ENCODE measurements around the gene RBP4.

Gene RBP4
- total RNA-seq: 0 to 0.18 (median 0) reads per million in 4 experiments

DNA sequence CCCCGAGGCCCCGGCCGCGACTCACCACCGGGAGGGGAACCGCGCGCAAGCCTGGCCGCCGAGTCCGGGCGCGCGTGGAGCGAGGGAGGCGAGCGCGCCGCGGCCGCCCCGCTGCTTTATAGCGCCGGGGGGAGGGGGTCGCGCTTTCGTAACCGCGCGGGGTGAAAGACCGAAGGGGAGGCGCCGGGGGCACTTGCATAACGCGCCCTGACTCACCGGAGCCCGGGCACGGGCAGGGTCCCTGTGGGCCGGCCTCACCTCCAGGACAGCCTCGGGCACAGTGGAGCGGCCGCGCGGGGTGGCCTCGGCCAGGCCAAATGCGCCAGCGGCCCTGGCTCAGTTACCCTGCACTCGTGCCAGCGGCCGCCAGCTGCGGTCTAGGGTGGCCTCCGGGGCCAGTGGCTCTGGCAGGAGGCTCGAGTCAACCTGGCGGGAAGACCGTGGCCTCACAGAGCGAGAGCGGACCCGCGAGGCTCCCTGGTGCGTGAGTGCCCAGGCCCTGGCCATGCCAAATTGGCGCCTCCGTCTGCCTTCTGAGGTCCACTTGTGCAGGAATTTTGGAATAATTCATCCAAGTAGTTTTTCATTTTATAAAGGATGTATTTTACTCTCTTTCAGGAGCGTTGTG is at the start of gene RBP4:
RBP4 (minus strand) TSS at position 90 of the 628 bp plus-strand sequence. CDS start 207 bp downstream, outside the sequence.
- DNase-seq: no peak

DNA sequence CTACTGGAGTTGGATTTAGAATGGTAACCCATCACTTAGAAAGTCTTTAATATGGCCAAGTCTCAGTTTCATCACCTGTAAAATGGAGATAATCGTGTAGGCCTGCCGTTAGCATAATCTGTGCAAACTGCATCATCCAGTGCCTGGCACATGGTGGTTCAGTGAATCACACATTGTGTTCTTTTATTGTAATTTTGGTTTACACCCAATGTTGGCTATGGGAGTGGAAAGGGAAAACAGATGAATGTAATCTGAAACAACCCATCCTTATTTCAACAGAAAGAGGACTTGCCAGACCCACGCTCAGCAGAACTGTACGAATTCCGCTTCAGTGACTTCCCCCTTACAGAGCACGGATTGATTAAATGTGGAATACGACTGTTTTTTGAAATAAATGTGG is 38.8 kb upstream of the RBP4 start:
- DNase-seq: no peak

DNA sequence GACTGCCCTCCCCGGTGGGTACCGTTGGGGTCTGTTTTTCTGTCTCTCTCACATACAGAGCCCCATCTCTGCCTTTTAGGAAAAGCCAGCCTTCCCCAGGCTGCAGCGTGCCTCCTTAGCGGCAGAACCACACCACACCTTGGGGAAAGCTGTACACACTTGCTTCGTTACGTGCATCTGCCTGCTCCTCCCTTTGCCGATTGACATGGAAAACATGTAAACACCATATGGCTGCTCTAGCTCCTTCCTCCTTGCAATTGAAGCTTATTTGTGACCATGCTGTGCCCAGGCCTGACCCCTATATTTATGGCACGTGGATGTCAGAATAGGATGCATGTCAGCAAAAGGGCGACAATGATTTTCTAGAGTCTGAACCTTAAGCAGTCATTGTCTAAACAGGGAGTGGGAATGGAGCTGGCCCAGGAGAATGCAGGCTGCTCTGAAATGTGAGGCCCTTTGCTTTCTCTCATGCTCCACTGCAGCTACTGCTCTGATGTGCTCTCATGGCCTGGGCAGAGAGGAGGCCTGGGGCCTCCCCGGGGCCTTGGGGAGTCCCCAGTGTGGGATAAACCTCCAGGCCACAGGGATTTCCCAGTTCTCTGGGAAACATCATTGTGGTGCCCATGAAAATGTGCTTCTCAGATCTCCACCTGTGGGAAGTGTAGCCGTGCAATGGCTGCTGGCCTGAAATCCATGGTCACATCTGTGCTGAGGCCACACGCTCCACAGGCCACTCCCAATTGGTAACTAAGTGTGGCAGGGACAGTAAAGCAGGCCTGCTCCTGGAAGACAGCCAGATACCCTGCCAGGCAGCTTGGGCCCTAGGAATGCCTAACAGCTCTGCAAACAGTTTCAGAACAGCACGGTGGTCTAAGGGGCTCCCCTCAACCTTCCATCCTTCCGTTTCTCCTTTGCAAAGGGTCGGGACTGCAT is 29.9 kb upstream of the RBP4 start:
- no peak for DNase-seq

DNA sequence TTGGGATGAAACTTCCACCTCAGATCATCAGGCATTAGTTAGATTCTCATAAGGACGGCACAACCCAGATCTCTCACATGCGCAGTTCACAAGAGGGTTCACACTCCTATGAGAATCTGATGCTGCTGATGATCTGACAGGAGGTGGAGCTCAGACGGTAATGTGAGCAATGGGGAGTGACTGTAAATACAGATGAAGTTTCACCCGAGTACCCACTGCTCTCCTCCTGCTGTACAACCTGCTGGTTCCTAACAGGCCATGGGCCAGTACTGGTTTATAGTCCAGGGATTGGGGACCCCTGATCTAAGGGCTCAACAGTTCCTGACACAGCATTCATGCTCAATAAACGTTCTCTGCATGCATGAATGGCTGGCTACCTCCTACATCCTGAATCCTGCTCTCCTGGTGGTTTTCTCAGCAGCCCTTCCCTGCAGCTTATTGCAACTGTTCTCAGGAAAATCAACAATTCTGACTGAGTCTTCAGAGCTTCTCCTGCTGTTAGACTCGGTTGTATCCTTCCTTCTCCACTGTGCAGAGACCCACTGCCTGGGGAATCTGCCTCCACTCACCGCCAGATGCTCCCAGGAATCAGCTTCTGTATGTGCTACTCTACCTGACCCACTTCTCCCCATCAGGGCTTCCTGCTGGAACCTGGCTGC is 28.7 kb upstream of the RBP4 start:
- DNase-seq: no peak

DNA sequence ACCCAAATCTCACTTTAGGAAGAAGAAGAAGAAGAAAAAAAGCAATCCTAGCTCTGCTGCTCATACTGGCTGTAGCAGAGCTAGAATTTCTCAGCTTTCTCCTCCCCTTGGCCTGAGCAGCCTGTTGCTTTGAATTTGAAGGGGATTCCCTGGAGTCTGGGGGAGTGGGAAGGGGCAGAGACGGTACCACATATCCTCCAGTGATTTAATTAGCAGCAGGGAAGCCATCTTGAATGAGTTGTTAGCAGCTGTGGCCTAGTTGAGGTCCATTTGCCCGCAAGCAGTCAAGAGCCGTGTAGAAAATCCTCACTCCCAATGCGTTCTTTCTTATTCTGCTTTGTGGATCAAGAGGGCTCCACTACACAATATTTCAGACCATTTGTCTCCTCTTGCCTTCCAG is 27.8 kb upstream of the RBP4 start:
- DNase-seq: no peak

DNA sequence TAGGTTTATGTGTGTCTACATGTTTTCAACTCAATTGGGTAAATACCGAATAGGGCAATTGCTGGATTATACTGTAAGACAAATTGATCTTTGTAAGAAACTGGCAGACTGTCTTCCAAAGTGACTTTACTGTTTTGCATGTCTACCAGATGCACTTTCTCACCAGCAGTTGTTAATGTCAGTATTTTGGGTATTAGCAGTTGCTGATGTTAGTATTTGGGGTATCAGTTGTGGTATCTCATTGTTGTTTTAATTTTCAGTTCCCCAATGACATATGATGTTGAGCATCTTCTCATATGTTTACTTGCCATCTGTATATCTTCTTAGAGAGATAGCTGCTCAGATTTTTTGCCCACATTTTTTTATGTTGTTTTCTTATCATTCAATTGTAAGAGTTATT is 21.9 kb upstream of the RBP4 start:
- no peak for DNase-seq

DNA sequence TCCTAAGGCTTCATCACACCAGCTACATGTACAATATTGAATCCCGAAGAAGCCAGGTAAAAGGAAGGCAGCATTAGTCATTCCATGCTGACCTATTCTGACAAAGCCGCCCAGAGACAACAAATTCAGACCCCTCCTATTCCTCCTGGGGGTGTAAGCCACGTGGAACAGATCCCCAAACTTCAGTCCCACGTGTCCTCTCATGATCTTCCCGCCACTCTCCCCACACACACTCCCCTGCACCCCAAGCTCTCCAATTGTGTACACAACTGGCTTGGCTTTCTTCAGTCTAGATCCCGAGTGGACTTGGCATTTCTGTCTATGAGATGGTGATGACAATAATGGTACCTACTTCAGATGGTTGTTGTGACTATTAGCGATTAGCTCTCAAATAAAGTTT is 19.9 kb upstream of the RBP4 start:
- no peak for DNase-seq

DNA sequence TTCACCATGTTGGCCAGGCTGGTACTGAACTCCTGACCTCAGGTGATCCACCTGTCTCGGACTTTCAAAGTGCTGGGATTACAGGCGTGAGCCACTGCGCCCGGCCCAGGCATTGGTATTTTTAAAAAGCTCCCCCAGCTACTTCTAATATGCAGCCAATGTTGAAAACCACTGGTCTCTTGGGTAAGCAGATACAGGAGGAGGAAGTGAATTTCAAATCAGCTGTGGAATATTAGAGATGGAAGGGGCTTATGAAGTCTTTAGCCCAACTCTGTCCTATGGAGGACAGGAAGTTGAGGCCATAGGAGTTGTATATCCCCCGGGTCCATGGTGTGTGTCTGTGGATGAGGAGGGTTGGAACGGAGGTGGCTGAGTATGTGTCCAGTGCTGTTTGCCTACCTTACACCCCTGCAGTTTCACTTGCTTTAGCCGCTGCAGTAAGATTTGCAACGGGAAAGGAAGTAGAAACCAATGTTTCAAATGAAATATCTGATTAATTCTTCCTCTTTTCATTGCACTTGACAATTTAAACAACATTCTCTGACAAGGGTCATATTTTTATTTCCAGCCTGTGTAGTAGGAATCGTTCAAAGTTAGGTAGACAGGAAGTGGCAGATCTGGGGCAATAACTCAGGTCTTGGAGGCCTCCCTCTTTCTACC is 14.7 kb upstream of the RBP4 start:
- DNase-seq: no peak

DNA sequence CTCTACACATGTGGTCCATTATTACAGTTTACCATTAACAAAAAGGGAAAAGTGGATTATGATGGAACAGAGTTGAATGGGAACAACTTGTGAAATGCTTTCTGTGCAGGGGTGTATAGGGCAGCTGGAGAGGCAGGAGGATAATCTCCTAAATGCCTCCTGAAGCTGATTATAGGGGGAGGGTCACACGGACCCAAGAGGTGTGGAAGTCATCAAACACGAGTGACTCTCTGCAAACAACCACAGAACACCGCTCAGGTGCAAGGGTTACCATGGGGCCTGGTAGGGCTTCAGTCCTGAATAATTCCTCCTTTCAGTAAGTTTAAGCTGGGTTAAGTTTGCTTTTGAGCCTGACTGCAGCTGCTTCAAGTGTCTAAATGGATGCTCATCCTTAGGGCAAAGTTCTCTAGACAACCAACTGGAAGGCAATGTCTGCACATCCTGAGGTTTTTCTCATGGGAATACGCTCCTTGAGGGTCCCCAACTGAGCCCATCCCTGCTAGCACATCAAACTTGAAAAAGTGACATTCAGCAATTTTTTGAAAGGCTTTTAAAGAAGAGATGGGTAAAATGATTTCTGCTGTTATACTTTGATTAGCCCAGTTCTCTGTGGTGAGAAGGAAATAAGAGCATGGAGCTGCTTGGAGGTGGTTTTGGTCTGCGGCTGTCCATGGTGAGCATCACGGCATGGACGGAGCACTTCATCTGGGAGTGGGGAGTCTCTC is 13.2 kb upstream of the RBP4 start:
- no peak for DNase-seq

DNA sequence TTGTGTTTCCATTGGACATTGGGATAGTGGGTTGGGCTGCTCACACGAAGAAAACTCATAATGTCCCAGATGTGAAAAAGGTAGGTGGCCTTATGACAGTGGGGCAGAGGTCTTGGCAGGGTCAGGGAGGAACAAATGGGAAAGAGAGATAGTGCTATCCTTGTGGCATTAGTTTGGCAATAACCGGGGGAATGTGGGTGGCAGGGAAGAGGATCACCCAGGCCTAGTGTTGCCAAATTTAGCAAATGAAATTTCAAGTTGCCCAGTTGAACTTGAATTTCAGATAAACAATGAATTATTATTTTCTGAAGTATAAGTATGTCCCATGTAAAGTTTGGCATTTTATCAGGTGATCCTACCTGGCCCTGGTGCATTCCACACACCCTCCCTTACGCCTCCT is 12.1 kb upstream of the RBP4 start:
- no peak for DNase-seq

DNA sequence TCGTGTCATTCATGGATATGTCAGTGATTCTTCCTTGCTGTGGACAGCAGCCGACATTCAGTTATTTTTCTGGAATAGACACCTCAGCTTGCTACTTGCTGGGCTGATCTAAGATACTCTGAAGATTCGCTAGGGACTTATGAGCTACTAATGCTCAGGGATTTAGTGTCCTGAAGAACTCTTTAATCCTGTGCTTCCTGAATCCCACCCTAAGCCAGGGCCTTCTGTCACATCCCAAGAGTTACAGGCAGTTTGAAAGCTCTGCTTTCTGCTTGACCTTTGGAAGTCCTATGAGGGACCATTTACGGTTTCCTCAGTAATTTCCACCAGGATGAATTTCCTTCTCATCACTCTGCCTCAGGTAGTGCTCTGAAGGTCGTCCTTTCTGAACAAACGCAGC is 11.3 kb upstream of the RBP4 start, which contains the start of gene PDE6C:
PDE6C (plus strand) TSS at position 227 of the 400 bp plus-strand sequence. CDS start 189 bp downstream, outside the sequence.
- DNase-seq: no peak

DNA sequence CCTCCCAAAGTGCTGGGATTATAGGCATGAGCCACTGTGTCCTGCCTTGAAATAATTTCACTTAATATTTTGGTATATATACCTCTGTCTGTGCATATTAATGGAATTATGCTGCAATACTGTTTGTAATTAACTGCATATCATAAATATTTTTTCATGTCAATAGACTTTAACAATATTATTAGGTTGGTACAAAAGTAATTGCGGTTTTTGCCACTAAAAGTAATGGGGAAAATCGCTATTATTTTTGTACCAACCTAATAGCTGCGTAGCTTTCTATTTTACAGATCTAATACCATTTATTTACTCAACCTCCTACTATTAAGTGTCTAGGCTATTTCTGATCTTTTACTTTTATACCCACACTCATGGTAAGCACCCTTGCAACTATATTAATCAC is 7.4 kb upstream of the RBP4 start:
- no peak for DNase-seq

DNA sequence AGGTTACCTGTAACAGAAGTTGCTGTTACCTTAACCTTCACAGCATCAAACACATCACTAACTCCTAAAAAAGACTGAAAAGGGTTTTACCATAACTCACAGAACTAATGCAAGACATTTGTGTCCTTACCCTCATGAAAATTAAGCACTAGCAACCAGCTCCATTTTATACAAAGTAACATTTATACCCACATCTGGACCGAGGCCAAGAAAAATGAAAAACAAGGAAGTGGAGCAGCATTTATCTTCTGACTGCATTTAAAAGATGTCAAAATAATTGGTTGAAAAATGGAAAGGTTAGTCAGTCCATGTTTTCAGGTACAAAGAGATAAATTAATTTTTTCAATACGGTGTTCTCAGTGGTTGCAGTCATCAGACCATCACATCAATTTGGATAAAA is 3.1 kb upstream of the RBP4 start:
- no peak for DNase-seq

DNA sequence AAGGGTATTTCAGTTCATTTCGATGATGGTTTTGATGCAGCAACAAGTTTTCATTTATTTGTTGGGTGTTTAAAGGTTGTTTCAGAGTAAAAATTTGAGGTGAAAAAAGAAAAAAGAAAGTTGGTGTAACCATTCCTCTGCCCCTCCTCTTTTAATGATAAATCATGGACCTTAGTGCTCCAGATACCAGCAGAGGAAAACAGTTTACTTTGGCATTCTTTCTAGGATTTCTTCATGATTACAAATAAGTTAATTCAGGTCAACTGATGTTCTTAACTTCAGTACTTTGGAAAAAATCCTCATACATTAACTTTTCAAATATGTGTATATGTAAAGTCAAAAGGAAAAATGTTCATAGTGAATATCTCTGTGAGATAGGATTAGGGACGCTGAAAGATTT is 2.0 kb upstream of the RBP4 start:
- DNase-seq: no peak

DNA sequence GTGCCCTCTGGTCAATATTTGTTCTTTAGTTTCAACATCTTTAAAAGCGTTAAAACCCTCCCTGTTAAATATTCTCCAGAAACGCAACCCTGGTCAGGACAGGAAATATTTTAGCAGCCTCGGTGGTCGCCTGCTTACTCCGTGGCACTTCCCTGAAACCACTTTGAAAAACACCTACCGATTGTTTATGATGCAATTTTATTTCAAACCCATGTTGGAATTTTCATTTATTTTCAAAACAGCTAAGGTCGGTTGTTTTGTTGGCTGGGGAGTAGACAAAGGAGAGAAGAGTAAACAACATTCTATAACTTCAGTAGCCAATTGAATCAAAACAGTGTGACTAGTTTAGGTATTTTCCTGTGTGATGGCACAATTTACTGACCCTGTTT is 733 bp upstream of the RBP4 start:
- DNase-seq: no peak

DNA sequence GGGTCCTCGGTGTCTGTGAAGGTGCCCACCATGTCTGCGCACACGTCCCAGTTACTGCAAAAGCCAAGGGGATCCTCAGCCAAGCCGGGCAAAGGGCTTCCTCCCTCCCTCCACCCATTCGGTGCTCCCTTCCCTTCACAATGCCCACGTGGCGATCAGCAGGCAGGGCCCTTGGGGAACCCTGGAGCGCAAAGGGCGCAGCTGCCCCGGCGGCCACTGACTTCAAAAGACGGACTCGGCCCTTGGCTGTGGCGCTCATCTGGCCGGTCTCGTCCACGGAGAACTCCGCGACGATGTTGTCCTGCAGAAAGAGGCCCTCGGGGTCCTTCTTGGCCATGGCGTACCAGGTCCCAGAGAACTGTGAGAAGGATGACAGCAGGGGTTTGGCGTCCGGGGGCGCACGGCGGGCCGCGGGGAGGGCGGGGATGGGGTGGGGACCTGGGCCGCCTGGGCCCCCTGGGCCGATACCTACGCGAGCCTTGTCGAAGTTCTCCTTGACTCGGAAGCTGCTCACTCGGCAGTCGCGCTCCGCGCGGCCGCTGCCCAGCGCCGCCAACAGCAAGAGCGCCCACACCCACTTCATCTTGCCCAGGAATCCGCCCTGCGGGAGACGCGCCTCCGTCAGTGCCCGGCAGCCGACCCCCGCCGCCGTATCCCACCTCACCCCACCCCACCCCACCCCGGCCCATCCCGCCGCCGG is 439 bp downstream of the RBP4 start:
- DNase-seq: no peak

DNA sequence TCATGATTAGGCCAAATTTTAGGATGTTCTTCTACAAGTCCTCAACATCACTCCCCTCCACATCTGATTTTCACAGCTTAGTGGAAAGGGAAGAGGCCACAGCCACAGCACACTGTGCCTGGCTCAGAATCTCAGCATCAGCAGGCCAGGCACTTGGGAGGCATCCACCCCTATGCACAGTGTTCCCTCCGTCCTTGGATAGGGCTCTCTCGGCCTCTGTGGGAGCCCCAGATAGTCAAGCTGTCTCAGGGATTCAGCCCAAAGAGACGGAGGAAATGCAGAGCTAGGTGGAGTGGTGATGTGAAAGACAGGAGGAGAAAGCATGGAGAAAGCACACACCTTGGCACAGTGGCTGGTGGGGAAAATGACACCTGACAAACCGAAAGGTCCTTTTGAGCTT is 1.3 kb downstream of the RBP4 start:
- no peak for DNase-seq

DNA sequence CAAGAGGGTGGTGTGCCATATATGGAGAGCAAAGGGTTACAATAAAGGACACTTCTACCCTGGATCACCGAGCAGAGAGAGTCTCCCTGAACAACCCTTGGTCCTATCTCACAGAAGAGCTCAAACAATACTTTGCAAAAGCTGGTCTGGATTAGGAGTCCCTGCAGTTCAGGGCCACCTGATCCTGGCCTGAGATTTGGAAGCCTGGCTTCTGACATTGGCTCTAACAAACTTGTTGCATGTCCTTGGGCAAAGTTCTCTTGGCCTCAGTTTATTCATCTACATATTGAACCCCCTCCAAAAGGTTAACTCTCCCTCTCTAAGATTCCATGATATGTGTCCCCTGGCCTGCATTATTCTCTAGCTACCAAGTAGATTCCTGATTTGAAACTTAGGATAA is 1.7 kb downstream of the RBP4 start:
- no peak for DNase-seq

DNA sequence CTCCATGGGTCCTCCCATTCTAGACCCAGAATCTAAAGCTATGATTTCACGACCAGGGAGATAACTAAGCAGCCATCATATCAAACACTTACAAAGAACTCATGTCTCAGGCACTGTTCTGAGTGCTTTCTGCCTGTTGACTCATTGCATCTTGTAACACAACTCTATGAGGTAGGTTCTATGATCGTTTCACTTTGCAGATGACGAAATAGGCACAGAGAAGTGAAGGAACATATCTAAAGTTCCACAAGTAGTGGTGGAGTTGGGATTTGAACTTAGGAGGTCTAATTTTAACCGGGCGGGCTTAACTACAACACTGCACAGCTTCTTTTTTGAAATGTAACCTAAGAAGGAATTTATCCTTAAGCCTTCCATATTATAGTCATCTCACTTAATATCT is 2.9 kb downstream of the RBP4 start:
- no peak for DNase-seq

DNA sequence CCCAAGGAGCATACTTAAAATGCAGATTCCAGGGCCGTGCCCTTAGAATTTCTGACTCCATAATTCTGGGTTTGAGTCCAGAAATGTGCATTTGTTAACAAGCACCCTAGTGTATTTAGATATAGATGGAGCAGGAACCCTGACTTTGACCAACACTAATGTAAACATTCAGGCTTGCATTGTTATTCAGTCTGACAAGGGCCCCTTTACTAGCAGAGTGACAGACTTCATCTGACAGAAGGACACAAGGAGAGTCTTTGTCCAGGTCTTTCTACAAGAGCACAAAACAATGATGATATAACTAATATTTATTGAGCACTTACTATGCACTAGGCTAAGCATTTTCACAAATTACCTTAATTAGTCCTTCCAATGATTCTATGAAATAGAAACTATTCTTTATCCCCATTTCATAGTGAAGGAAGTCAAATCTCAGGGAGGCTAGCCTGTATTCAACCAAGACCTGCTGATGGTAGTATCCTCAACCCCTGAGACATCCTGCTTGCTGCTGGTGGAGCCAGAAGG is 3.9 kb downstream of the RBP4 start:
- no peak for DNase-seq

DNA sequence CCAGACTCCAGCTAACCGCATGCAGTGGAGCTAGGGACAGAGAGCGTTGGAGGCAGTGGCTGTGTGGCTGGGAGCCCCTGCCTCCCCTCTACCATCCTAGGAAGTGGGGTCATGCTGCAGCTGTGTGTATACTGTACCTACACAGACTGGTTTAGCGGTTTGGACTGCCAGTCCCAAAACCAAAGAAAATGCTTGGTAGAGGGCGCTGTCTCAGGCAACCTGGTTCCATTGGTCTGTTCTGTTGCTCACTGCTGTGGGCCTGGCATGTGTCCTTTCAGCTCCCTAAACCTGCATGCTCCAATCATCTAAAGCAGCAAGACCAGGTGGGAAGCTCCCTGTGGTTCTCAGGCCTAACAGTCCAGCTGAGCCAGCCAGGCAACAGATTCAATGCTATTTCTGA is 4.5 kb downstream of the RBP4 start:
- DNase-seq: no peak
